Heart right ventricle (tissue), 16 donors: Measurements from ENCODE around the gene OSBPL10. TPM values are rescaled to one million over a fixed set of nuclear protein-coding genes. Genes with fewer than 3 reads are reported as not detected.
"Not testable (repeated sequence)": the region's sequence is repeated elsewhere in the genome, so short reads cannot be mapped to it uniquely, and the experiment has no call there.

Experiments used
- ATAC-seq, 8 donors: fragments of 200-7000 bp; cut with Tn5 transposase; one replicate each; pipeline ENCODE4 v1.9.1; 2020; ENCODE audit warnings: mild to moderate bottlenecking in 8 of 8, moderate library complexity in 8 of 8, moderate number of reproducible peaks in 1 of 8
- DNase-seq, 2 donors: peaks; one replicate each; pipeline ENCODE4 v3.0.0-alpha.2; 2020
- H3K27ac ChIP-seq, 10 donors: fragments of 200-600 bp; sonication (generic) in 2 of 10; one replicate each; pipeline versions ENCODE4 v1.5.0 to v1.8.0; 2020 to 2022; ENCODE audit warnings: mild to moderate bottlenecking in 3 of 10
- H3K27me3 ChIP-seq, 7 donors: fragments of 200-600 bp; one replicate each; pipeline ENCODE4 v1.8.0; 2021 to 2022; ENCODE audit warnings: mild to moderate bottlenecking in 2 of 7
- H3K36me3 ChIP-seq, 9 donors: fragments of 200-600 bp; sonication (generic) in 1 of 9; one replicate each; pipeline versions ENCODE4 v1.5.0 to v1.8.0; 2020 to 2022; ENCODE audit warnings: mild to moderate bottlenecking in 2 of 9
- H3K4me1 ChIP-seq, 9 donors: fragments of 200-600 bp; sonication (generic) in 1 of 9; one replicate each; pipeline versions ENCODE4 v1.5.0 to v1.8.0; 2020 to 2022; ENCODE audit warnings: mild to moderate bottlenecking in 4 of 9
- H3K4me3 ChIP-seq, 10 donors: fragments of 200-600 bp; sonication (generic) in 2 of 10; one replicate each; pipeline versions ENCODE4 v1.5.0 to v1.8.0; 2020 to 2022; ENCODE audit warnings: mild to moderate bottlenecking in 7 of 10, moderate library complexity in 2 of 10
- H3K9me3 ChIP-seq, 11 donors: fragments of 200-600 bp in 10 of 11; sonication (generic) in 2 of 11; one replicate each; pipeline versions ENCODE4 v1.5.0 to v1.8.0; 2013 to 2022; ENCODE audit warnings: mild to moderate bottlenecking in 2 of 11, control low read depth in 1 of 11, moderate library complexity in 1 of 11
- WGBS, 2 donors: extraction: QIAGEN DNeasy Blood & Tissue Kit; methylation state at CpG; one replicate each; pipeline ENCODE4 v1.1.7; 2013; ENCODE audit warnings: inconsistent platforms in 1 of 2; 5-methylcytosine and 5-hydroxymethylcytosine counted together
- intact Hi-C, 10 donors: fragments of 100-400 bp; cut with DNase I; formaldehyde crosslinking; loops; one replicate each; pipeline versions ENCODE4 v1.11.1 to v1.14.2; 2022
- polyA plus RNA-seq, 2 donors: library from polyadenylated mRNA; stranded (reverse); fragments of 200-250 nt; gene quantifications; one replicate each; pipeline ENCODE4 v1.2.3, GENCODE V29; 2013
- total RNA-seq, 10 donors: library from RNA; stranded (reverse); fragmentation: NEBNext Ultra II Directional in 3 of 10; extraction: Animal tissue kit (Norgen Biotek cat#: 25700) in 3 of 10; gene quantifications; one replicate each; pipeline versions ENCODE4 v1.2.1 to v1.2.4, GENCODE V29; 2021 to 2023
- TF ChIP-seq, protein P1 (sequence below), 9 donors: fragments of 200-600 bp; sonication (generic) in 2 of 9; IDR thresholded peaks; one replicate each; pipeline versions ENCODE4 v1.5.0 to v1.8.0; 2021 to 2022; ENCODE audit warnings: antibody characterized with exemption in 9 of 9, mild to moderate bottlenecking in 5 of 9, moderate library complexity in 1 of 9
- donor health status: Arrhythmogenic right ventricular cardiomyopathy.
- donor health status: ischemic (EF 13 %, LVEDD 7.1; RV severe dilation, severe dysfunction).
- donor health status: healthy with polysubstance abuse.
- donor health status: DM: no; HTN: yes; CAD: no.
- donor health status: DM: no; HTN: no; CAD: no.
- donor health status: ischemic (EF 25% LVEDD 6.9; RV normal size, moderate dysfunction).
- donor health status: ischemic (EF 25% LVEDD 5.7; RV mildly dilated, moderate dysfunction).
- donor health status: healthy.
- donor health status: DM: yes; HTN: yes; CAD: no.
- donor health status: Ischemic cardiomyopathy.
- donor health status: ischemic (EF 35%, LVEDD 5.7; RV mildly dilated, moderate dysfunction).
- donor health status: nonischemic (EF 11% LVEDD 7.7; RV severe dilation, severe dysfunction).
- donor health status: DM: yes; HTN: yes; CAD: no.
- donor health status: PGD.
- donor health status: ischemic (EF 29% LVEDD 5.4; RV normal size, mild dysfunction).
- donor health status: nonischemic (EF 23%, LVEDD 6.1; RV moderate dilation, normal function).

OSBPL10 gene
- total and polyA plus RNA-seq, 12 donors: 1.2 to 8.5 (median 4.1) TPM

DNA sequence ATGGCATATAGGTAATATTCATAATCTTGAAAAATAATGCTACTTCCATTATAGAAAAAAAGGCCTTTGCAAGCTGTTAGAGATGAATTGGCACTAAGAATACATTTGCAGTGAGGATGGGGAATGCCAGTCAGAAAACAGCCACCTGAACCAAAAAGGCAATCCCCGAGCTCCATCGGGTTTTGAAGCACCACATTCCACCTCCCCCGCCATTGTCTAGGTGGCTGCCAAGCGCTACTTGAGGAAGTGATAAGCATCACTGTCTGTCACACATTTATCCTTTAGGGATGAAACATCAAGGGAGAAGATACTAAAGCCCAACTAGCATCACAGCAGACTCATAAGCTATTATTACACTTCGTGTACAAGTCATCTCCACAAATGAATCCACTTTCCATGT, 112.8 kb downstream of the OSBPL10 start:
- ATAC-seq (no peak), DNase-seq (no peak)
- WGBS, 2 donors: 86 to 88% methylated on average over 5 of the region's 5 CpGs
- H3K4me1 ChIP-seq: no peaks in the 10 kb centered on the region
- H3K27ac ChIP-seq: no peak overlapping the region
- H3K27me3 ChIP-seq: no peaks in the 10 kb centered on the region
- H3K4me3 ChIP-seq: no peak overlapping the region
- TF ChIP-seq, protein P1, sequence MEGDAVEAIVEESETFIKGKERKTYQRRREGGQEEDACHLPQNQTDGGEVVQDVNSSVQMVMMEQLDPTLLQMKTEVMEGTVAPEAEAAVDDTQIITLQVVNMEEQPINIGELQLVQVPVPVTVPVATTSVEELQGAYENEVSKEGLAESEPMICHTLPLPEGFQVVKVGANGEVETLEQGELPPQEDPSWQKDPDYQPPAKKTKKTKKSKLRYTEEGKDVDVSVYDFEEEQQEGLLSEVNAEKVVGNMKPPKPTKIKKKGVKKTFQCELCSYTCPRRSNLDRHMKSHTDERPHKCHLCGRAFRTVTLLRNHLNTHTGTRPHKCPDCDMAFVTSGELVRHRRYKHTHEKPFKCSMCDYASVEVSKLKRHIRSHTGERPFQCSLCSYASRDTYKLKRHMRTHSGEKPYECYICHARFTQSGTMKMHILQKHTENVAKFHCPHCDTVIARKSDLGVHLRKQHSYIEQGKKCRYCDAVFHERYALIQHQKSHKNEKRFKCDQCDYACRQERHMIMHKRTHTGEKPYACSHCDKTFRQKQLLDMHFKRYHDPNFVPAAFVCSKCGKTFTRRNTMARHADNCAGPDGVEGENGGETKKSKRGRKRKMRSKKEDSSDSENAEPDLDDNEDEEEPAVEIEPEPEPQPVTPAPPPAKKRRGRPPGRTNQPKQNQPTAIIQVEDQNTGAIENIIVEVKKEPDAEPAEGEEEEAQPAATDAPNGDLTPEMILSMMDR (IDR thresholded peaks at IDR 0.05): no peak
- intact Hi-C loops: no loop called here
- no peaks in the 10 kb centered on the region for H3K9me3 ChIP-seq
- no peaks in the 10 kb centered on the region for H3K36me3 ChIP-seq

DNA sequence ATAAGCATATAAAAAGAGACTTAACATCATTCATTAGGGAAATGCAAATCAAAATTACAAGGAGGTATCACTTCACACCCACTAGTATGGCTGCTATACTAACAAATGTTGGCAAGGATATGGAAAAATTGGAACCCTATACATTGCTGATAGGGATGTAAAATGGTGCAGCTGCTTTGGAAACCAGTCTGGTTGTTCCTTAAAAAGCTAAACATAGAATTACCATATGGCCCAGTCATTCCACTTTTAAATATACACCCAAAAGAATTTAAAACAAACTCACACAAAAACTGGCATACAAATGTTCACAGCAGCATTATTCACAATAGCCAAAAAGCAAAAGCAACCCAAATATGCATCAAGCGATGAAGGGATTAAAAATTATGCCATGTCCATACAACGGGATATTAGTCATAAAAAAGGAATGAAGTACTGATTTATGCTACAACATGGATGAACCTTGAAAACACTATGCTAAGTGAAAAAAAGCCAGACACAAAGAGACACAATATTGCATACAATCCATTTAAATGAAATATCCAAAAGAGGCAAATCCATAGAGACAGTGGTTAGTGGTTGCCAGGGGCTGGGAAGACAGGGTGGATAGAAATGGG, 118.3 kb downstream of the OSBPL10 start:
- 87 to 88% methylated on average over 2 of the region's 2 CpGs for WGBS, 2 donors
- Histone ChIP-seq H3K4me3 (no peak overlapping the region), H3K36me3 (no peaks in the 10 kb centered on the region), H3K27ac (no peak overlapping the region), H3K4me1 (no peaks in the 10 kb centered on the region), H3K9me3 (no peaks in the 10 kb centered on the region), H3K27me3 (no peaks in the 10 kb centered on the region)
- TF ChIP-seq, protein P1 (IDR thresholded peaks at IDR 0.05): no peak
- ATAC-seq: no peak
- intact Hi-C loops: no loop called here
- DNase-seq: no peak

DNA sequence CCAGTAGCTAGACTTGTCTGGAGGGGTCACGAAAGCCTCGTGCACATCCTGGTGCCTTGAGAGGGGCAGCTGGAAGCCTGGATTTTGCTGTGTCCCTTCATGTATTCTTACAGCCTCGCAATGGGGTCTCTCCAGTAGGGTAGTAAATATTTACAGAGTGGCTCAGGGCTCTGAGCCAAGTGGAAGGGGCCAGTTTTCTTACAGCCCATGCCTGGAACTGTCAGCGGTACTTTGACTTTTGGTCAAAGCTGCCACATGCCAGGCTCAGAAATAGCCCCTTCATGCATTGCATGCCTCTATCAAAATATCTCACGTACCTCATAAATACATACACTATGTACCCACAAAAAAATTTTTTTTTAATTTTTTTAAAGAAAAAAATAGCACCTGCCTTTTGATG, 119.2 kb downstream of the OSBPL10 start:
- TF ChIP-seq, protein P1 (IDR thresholded peaks at IDR 0.05): no peak
- ATAC-seq: no peak
- no peaks in the 10 kb centered on the region for H3K27me3 ChIP-seq
- no peak for DNase-seq
- no peaks in the 10 kb centered on the region for H3K4me1 ChIP-seq
- no peaks in the 10 kb centered on the region for H3K9me3 ChIP-seq
- no peak overlapping the region for H3K27ac ChIP-seq
- no peaks in the 10 kb centered on the region for H3K36me3 ChIP-seq
- no peak overlapping the region for H3K4me3 ChIP-seq
- WGBS, 2 donors: 76 to 90% methylated on average over 5 of the region's 5 CpGs
- intact Hi-C loops: no loop called here

DNA sequence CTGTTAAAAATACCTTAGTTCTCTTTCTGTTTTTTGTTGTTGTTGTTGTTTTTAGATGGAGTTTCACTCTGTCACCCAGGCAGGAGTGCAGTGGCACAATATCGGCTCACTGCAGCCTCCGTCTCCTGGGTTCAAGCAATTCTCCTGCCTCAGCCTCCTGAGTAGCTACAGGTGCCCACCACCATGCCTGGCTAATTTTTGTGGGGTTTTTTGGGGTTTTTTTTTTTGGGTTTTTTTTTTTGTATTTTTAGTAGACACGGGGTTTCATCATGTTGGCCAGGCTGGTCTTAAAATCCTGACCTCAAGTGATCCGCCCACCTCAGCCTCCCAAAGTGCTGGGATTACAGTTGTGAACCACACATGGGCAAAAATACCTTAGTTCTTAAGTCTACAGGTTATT, 120.4 kb downstream of the OSBPL10 start:
- H3K9me3 ChIP-seq, H3K4me3 ChIP-seq, H3K4me1 ChIP-seq, DNase-seq, H3K27ac ChIP-seq, H3K27me3 ChIP-seq, H3K36me3 ChIP-seq, intact Hi-C loops, ATAC-seq: not testable (repeated sequence)
- WGBS, 2 donors: 99 to 100% methylated on average over 4 of the region's 4 CpGs

DNA sequence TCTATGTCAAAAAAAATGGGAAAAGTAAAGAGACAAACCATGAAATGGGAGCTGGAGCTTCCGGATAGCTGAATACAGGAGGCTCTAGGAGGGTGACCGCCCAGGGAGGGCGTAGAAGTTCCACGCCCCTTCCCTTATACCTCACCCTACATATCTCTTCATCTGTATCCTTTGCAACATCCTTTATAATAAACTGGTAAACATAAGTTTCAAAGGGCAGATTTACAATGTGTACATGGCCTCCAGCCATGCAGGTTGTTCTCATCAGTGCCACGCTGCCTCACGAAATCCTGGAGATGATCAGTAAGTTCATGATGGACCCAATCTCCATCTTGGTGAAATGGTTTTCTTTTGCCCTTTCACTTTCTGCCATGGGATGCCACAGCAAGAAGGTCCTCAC, 121.8 kb downstream of the OSBPL10 start:
- 87 to 96% methylated on average over 6 of the region's 6 CpGs for WGBS, 2 donors
- intact Hi-C loops: no loop called here
- TF ChIP-seq, protein P1 (IDR thresholded peaks at IDR 0.05): no peak
- Histone ChIP-seq H3K27me3 (no peaks in the 10 kb centered on the region), H3K9me3 (no peaks in the 10 kb centered on the region), H3K27ac (no peak overlapping the region), H3K4me3 (no peak overlapping the region), H3K36me3 (no peaks in the 10 kb centered on the region), H3K4me1 (no peaks in the 10 kb centered on the region)
- ATAC-seq (no peak), DNase-seq (no peak)
